Ectodermal cell (in vitro differentiated cells): Measurements from ENCODE around the gene SMAD7.

Experiments used
- H3K27ac ChIP-seq: 2 replicates; pipeline ENCODE4 v1.7.0; 2013; ENCODE audit warnings: mild to moderate bottlenecking, low read depth, low read length; ENCODE audit not compliant: insufficient read depth, poor library complexity, severe bottlenecking
- H3K27me3 ChIP-seq: 2 replicates; pipeline ENCODE4 v1.7.0; 2013; ENCODE audit warnings: mild to moderate bottlenecking, low read length; ENCODE audit not compliant: insufficient read depth, control insufficient read depth, poor library complexity, severe bottlenecking
- H3K36me3 ChIP-seq: one replicate; pipeline ENCODE4 v1.7.0; 2013; ENCODE audit warnings: low read length; ENCODE audit not compliant: control insufficient read depth, insufficient read depth
- H3K4me1 ChIP-seq: one replicate; pipeline ENCODE4 v1.7.0; 2013; ENCODE audit warnings: low read length; ENCODE audit not compliant: control insufficient read depth, insufficient read depth
- H3K4me3 ChIP-seq: 2 replicates; pipeline ENCODE4 v1.7.0; 2013; ENCODE audit warnings: low read depth, low read length, control low read depth; ENCODE audit not compliant: insufficient read depth
- H3K9me3 ChIP-seq: 2 replicates; pipeline ENCODE4 v1.7.0; 2013; ENCODE audit warnings: mild to moderate bottlenecking, low read length, moderate library complexity; ENCODE audit not compliant: control insufficient read depth
- WGBS, 2 experiments: methylation state at CpG; one replicate each; pipeline ENCODE4 v1.1.7; 2013; ENCODE audit warnings: missing lambda C conversion rate in 2 of 2; 5-methylcytosine and 5-hydroxymethylcytosine counted together

The SMAD7 gene

GRCh38 chr18:48901145-48902022 is 49.4 kb downstream of the SMAD7 start:
- Histone ChIP-seq H3K4me1 (no peaks in the 10 kb centered on the region), H3K27ac (no peak overlapping the region), H3K4me3 (no peak overlapping the region), H3K27me3 (no peaks in the 10 kb centered on the region), H3K36me3 (no peaks in the 10 kb centered on the region), H3K9me3 (no peaks in the 10 kb centered on the region)
- 94% methylated on average over 4 of the region's 4 CpGs for WGBS, 2 experiments

GRCh38 chr18:48900469-48900868 is 50.3 kb downstream of the SMAD7 start:
- no peaks in the 10 kb centered on the region for H3K9me3 ChIP-seq
- no peaks in the 10 kb centered on the region for H3K4me1 ChIP-seq
- no peaks in the 10 kb centered on the region for H3K27me3 ChIP-seq
- H3K27ac ChIP-seq: no peak overlapping the region
- no peaks in the 10 kb centered on the region for H3K36me3 ChIP-seq
- WGBS, 2 experiments: 70% methylated on average over 1 of the region's 1 CpG; no CpG with 5 or more reads in 1 of the 2 experiments
- no peak overlapping the region for H3K4me3 ChIP-seq

- Histone ChIP-seq H3K4me1 (no peaks in the 10 kb centered on the region), H3K9me3 (no peaks in the 10 kb centered on the region), H3K27me3 (no peaks in the 10 kb centered on the region), H3K4me3 (no peak overlapping the region), H3K36me3 (no peaks in the 10 kb centered on the region), H3K27ac (no peak overlapping the region)
- WGBS, 2 experiments: 91 to 94% methylated on average over 4 of the region's 4 CpGs
These were observed 51.1 kb downstream of the SMAD7 start for GRCh38 chr18:48899558-48900174.

- Histone ChIP-seq H3K27me3 (no peaks in the 10 kb centered on the region), H3K27ac (no peak overlapping the region), H3K9me3 (no peaks in the 10 kb centered on the region), H3K4me1 (peaks cover 7% of the 10 kb centered on the region), H3K36me3 (no peaks in the 10 kb centered on the region), H3K4me3 (no peak overlapping the region)
- 97 to 100% methylated on average over 3 to 4 of the region's 4 CpGs for WGBS, 2 experiments
These were observed 52.2 kb downstream of the SMAD7 start for GRCh38 chr18:48898521-48898920.

GRCh38 chr18:48897531-48897930 is 53.2 kb downstream of the SMAD7 start:
- WGBS, 2 experiments: 81 to 84% methylated on average over 5 of the region's 5 CpGs
- Histone ChIP-seq H3K27ac (no peak overlapping the region), H3K4me3 (no peak overlapping the region), H3K4me1 (peaks cover 12% of the 10 kb centered on the region), H3K9me3 (no peaks in the 10 kb centered on the region), H3K27me3 (no peaks in the 10 kb centered on the region), H3K36me3 (no peaks in the 10 kb centered on the region)

GRCh38 chr18:48896875-48897511 is 53.8 kb downstream of the SMAD7 start:
- Histone ChIP-seq H3K9me3 (no peaks in the 10 kb centered on the region), H3K36me3 (no peaks in the 10 kb centered on the region), H3K4me3 (no peak overlapping the region), H3K27ac (no peak overlapping the region), H3K4me1 (peaks cover 12% of the 10 kb centered on the region), H3K27me3 (no peaks in the 10 kb centered on the region)
- 76% methylated on average over 9 of the region's 9 CpGs for WGBS, 2 experiments

GRCh38 chr18:48896326-48896874 is 54.4 kb downstream of the SMAD7 start:
- H3K27me3 ChIP-seq: no peaks in the 10 kb centered on the region
- H3K4me3 ChIP-seq: no peak overlapping the region
- H3K9me3 ChIP-seq: no peaks in the 10 kb centered on the region
- no peak overlapping the region for H3K27ac ChIP-seq
- 93% methylated on average over 8 of the region's 8 CpGs for WGBS, 2 experiments
- H3K36me3 ChIP-seq: no peaks in the 10 kb centered on the region
- peaks cover 12% of the 10 kb centered on the region for H3K4me1 ChIP-seq

- Histone ChIP-seq H3K27ac (no peak overlapping the region), H3K4me3 (no peak overlapping the region), H3K27me3 (no peaks in the 10 kb centered on the region), H3K36me3 (no peaks in the 10 kb centered on the region), H3K9me3 (no peaks in the 10 kb centered on the region), H3K4me1 (peaks cover 13% of the 10 kb centered on the region)
- 91 to 95% methylated on average over 5 of the region's 5 CpGs for WGBS, 2 experiments
These were observed 55.9 kb downstream of the SMAD7 start for GRCh38 chr18:48894799-48895346.

GRCh38 chr18:48893608-48894600 is 56.9 kb downstream of the SMAD7 start:
- Histone ChIP-seq H3K9me3 (no peaks in the 10 kb centered on the region), H3K27me3 (no peaks in the 10 kb centered on the region), H3K4me3 (no peak overlapping the region), H3K36me3 (no peaks in the 10 kb centered on the region), H3K27ac (no peak overlapping the region), H3K4me1 (peaks cover 23% of the 10 kb centered on the region)
- WGBS, 2 experiments: 85 to 88% methylated on average over 25 of the region's 25 CpGs
